AG09319 (cell line): ENCODE results near the gene IGFL1.
"Not testable (repeated sequence)": the region's sequence is repeated elsewhere in the genome, so short reads cannot be mapped to it uniquely, and the experiment has no call there.

Source experiments
- DNase-seq: peaks from one replicate; pipeline ENCODE4 v3.0.0-alpha.2; 2010; ENCODE audit warnings: low read depth; ENCODE audit errors: extremely low read depth
- CTCF ChIP-seq: IDR thresholded peaks from 2 replicates; pipeline ENCODE4 v1.5.1; 2011; ENCODE audit warnings: low read depth, mild to moderate bottlenecking, inconsistent platforms, low read length, moderate library complexity

IGFL1 gene

GRCh38 chr19:46271481-46272197 lies 42.1 kb downstream of the IGFL1 start:
- no peak for TF ChIP-seq CTCF
- DNase-seq = no peak

GRCh38 chr19:46273931-46274330 lies 44.4 kb downstream of the IGFL1 start:
- DNase-seq = not testable (repeated sequence)

GRCh38 chr19:46279177-46279576 lies 49.6 kb downstream of the IGFL1 start:
- no peak for TF ChIP-seq CTCF

More at GRCh38 chr19:46279177-46279576, 49.6 kb downstream of the IGFL1 start:
- no peak for DNase-seq
